ENCODE data around the gene RETREG2.
"Not testable (repeated sequence)": the region's sequence is repeated elsewhere in the genome, so short reads cannot be mapped to it uniquely, and the experiment has no call there.

The RETREG2 gene

DNA sequence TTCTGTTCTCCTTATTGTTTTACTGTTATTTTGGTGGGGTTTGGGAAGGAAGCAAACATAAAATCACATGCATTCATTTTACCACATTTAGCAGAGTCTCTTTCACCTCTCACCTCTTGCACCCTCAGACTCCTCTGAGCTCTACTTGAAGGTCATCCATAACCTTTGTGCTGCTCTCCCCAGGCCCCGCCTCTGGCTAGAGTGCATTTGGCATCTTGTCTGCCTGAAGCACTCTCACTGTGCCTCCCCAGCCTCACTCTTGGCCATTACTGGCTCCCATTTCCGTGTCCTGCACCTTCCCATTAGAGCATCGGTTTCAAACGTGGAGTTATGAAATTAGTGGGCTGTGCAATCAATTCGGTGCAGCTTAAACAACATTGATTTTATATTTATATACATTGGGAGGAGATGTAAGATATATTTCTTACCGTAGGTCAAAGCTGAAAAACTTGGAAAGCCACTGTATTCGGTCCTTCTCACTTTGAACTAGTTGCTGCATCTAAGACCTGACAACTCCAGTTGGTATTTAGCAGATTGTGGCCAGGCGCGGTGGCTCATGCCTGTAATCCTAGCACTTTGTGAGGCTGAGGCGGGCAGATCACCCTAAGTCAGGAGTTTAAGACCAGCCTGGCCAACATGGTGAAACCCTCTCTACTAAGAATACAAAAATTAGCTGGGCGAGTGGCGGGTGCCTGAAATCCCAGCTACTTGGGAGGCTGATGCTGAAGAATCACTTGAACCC is 21.6 kb downstream of the RETREG2 start:
- no peak for DNase-seq

DNA sequence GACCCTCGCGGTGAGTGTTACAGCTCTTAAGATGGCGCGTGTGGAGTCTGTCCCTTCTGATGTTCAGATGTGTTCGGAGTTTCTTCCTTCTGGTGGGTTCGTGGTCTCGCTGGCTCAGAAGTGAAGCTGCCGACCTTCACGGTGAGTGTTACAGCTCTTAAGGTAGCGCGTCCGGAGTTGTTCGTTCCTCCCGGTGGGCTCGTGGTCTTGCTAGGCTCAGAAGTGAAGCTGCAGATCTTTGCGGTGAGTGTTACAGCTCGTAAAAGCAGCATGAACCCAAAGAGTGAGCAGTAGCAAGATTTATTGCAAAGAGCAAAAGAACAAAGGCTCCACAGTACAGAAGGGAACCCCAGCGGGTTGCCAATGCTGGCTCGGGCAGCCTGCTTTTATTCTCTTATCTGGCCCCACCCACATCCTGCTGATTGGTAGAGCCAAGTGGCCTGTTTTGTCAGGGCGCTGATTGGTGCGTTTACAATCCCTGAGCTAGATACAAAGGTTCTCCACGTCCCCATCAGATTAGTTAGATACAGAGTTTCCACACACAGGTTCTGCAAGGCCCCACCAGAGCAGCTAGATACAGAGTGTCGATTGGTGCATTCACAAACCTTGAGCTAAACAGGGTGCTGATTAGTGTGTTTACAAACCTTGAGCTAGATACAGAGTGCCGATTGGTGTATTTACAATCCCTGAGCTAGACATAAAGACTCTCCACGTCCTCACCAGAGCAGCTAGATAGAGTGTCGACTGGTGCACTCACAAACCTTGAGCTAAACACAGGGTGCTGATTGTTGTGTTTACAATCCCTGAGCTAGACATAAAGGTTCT is 22.6 kb downstream of the RETREG2 start:
- DNase-seq = not testable (repeated sequence)

DNA sequence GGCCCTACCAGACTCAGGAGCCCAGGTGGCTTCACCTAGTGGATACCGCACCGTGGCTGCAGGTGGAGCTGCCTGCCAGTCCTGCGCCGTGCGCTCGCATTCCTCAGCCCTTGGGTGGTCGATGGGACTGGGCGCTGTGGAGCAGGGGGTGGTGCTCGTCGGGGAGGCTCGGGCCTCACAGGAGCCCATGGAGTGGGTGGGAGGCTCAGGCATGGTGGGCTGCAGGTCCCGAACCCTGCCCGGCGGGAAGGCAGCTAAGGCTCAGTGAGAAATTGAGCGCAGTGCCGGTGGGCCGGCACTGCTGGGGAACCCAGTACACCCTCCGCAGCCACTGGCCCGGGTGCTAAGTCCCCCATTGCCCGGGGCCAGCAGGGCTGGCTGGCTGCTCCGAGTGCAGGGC is 23.3 kb downstream of the RETREG2 start:
- not testable (repeated sequence) for DNase-seq

DNA sequence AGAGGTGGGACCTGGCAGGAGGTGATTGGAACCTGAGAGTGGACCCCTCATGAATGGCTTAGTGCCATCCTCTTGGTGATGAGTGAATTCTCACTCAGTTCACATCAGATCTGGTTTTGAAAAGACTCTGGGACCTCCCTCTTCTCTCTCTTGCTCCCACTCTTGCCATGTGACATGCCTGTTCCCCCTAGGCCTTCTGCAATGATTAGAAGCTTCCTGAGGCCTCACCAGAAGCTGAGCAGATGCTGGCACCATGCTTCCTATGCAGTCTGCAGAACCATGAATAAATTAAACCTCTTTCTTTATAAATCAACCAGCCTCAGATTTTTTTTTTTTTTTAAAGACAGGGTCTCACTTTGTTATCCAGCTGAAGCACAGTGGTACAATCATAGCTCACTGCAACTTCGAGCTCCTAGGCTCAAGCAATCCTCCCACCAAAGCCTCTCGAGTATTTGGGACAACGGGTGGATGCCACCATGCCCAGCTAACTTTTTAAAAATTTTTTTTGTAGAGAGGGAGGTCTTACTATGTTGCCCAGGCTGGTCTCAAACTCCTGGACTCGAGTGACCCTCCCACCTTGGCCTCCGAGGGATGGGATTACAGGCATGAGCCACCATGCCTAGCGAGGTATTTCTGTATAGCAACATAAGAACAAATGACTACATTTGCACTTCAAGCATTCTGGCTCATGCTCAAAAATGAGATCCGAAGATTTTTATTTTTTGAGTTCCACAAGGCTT is 26.5 kb downstream of the RETREG2 start:
- DNase-seq = no peak

DNA sequence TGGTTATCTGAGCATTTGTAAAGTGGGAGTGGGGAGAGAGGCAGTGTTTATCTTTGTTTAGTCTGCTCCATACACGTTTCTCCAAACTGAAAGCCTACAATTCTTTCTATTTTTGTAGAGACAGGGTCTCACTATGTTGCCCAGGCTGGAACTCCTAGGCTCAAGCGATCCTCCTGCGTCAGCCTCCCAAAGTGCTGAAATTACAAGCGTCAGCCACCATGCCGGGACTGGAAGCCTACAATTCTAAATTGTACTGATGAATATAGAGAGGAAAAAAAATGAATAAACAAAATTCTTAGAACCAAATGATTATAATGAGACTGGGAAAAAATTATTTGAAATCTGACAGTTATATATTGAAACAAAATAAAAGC is 27.1 kb downstream of the RETREG2 start:
- DNase-seq = no peak

DNA sequence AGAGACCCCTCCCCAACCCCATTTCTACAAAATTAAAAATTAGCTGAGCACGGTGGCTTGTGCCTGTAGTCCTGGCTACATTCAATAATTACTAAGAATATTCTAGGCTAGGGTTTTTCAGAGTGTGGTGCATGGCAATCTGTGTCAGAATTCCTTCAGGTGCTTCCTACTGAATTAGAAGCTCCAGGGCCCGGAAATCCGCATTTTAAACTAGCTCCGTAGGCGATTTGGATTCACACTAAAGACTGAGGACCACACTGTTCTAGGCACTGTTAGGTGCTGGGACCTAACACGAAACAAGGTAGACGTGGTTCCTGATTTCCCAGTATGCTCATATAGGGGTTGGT is 27.9 kb downstream of the RETREG2 start:
- no peak for DNase-seq

DNA sequence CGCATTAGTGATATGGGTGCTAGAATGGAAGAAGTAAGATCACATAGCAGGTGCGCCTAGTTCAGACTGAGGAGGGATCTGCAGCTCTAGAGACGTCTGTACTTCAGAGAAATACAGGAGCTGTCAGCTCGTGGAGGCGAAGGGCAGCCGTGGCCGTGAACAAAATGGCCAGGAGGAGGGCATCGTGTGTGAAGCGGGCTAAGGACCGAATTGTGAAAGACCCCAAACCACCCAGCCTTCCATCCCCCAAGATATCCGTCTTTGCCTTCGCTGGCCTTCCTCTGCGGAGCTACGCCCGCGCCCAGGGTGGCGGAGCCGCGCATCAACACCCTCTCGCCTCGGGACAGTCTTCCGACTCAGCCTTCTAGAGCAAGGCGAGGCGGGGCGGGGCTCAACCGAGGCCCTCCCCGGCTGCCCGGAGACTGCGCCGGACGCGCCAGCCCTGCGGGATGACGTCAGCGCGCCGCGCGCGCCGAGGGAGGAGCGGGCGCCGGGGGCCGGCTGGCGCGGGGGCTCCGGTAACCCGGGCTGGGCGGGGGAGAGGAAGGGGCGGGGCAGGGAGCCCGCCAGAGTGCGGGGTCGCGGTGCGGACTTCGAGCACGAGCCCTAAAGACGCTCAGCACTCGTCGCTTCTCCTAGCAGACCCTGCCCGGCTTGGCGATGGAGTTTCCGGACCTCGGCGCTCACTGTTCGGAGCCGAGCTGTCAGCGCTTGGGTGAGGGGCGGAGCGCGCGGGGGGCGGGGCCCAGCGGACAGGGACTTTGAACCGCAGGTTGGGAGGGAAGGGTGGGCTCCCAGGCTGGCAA is 28.5 kb downstream of the RETREG2 start, which contains the start of gene ZFAND2B:
Gene ZFAND2B, plus strand, starts transcription at position 455 of the 806 bp plus-strand sequence. Its CDS starts 206 bp downstream, at position 661.
- peak; percentile 91 to 92 for DNase-seq

DNA sequence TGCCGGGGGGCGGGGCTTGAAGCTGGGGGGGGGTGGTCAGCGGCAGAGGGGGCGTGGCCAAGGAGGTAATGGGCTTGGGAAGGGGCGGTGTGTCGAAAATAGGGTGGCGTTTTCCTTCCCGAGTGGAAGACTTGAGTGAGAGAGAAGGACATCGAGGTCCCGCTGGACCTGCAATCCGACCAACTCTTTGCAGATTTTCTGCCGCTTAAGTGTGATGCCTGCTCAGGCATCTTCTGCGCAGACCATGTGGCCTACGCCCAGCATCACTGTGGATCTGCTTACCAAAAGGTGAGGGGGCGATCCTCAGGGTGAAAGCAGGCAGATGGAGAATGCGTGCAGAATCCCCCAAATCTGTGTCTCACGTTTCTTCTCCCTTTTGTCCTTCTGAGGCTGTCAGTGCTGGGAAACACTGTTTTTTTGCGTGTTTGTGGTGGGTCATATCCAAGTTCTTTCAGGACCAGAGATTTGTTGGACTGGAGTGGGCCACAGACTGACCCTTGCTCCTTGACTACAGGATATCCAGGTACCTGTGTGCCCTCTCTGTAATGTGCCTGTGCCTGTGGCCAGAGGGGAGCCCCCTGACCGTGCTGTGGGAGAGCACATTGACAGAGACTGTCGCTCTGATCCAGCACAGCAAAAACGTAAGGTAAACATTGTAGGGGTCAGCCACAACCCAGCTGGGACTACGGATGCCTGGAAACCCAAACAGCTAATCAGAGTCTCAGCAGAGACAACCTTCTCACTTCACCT is 29.2 kb downstream of the RETREG2 start:
- DNase-seq = no peak

DNA sequence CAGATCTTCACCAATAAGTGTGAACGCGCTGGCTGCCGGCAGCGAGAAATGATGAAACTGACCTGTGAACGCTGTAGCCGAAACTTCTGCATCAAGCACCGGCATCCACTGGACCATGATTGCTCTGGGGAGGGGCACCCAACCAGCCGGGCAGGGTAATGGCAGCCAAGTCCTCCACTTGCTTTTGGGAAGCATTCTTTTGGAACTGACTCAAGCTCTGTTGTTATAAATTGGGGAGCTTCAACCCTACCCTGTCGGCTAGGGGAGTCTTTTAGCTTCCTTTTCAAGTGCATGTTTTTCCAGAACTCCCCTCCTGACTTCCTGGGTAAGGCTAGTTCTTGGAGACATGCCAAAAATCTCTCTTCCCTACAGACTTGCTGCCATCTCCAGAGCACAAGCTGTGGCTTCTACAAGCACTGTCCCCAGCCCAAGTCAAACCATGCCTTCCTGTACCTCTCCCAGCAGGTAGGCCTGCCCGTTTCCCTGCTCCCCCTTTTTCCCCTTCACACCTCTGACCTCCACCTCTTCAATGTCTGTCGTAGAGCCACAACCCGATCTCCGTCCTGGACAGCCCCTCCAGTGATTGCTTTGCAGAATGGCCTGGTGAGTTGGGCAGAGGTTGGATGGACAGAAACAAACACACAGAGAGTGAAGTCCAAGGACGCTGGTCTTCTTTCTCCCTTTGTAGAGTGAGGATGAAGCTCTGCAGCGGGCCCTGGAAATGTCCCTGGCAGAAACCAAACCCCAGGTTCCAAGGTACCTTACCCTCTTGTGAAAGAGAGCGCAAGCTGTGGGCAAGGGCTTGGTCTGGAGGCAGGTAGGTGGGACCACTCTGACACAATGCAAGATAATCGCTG is 30.0 kb downstream of the RETREG2 start:
- DNase-seq = peak; percentile 14 to 19

DNA sequence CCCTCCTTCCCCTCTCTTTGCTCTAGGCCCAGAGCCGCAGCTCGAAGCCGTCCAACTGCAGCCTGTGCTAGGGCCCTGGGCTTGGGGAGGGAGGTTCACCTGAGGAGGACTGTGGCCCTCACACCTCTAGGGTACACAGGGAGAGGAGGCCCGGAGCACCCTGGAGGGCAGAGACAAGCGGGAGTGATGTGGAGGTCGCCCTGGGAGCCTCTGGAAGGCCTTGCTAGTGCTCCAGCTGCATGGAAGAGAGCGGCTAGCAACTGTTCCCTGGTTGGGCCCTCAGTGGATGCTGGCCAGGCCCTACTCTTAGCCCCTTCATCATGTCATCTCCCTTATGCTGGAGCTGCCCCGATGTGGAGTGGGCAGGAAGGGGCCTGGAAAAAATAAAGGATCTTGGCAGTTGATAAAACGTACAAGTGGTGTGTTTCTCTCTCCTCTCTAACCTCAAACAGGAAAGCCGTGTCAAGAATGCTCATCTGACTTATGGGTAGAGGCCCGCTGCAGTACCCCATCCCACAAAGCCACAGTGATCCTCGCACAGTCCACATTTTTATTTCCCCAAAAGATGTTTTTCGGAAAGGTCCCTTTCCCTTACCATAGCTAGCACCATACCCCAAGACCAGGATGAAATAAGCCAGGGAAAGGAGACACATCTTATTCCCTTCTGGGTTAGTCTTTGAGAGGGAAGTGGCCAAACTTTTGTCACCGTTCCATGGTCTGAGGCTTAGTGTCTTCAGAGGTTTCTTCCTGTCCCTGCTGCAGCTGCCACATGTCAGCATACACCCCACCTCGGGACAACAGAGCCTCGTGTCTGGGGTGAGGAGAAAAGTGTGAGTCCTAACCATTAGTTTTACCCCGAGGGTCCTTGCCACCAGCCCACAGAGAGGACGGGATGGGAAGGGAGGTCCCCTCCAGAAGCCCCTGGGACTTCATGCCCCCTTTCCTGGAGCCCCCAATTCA is 31.4 kb downstream of the RETREG2 start:
- no peak for DNase-seq

DNA sequence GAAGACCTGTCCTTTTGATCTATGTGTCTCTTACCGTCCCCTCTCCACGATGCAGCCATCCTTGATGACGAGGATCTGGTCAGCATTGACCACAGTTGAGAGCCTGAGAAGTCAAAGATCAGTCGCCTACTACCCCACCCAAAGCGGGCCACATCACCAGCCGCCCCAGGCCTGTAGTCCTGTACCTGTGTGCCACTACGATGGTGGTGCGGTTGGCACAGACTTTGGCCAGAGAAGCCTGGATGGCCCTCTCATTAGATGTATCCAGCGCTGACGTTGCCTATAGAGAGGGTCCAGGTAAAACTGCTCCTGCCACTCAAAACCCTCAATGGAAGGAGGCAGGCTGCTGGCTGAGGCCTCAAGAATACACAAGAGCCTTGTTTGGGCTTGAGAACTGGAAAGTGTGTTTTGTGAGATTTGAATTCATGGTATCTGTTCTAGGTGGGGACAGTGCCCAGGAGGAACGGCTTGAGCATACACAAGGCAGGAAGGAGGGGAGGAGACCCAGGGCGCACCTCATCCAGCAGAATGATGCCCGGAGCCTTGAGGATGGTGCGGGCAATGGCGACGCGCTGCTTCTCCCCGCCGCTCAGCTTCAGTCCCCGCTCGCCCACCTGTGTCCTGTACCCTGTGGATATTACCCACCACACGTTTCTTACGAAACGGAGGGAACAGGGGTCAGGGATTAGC is 32.3 kb downstream of the RETREG2 start:
- no peak for DNase-seq

DNA sequence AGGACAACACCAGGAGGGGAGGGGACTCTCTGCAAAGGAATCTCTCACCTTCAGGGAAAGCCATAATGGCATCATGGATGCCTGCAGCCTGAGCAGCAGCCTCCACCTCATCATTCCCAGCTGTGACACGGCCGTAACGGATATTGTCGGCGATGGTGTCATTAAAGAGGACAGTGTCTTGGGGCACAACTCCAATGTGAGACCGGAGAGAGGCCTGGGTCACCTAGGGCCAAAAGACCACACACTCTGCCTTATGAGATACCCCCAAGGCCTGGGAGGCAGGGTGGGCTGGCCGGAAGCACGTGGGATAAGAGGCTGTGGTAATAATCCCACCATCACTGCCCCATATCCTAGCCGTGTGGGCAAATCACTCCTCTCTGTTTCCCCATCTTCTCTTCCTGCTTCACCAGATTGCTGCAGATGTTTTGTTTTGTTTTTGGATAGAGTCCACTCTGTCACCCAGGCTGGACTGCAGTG is 32.8 kb downstream of the RETREG2 start:
- DNase-seq = no peak

DNA sequence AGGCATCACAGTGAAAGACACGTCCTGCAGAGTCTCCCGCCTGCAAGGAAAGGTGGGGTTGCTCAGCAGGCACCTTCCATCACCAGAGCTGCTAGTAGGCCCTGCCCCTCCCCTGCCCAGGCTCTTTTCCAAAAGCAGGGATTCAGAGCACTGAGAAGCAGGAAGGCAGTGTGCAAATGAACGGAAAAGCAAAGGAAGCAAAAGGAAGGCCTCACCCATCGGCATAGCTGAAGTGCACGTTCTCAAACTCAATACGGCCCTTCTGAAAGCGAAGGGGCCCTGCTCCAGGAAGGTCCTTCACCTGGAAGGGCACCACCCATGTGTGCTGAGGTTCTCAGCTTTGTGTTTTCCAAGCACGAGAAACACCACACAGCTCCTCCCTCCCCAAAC is 34.9 kb downstream of the RETREG2 start:
- no peak for DNase-seq

DNA sequence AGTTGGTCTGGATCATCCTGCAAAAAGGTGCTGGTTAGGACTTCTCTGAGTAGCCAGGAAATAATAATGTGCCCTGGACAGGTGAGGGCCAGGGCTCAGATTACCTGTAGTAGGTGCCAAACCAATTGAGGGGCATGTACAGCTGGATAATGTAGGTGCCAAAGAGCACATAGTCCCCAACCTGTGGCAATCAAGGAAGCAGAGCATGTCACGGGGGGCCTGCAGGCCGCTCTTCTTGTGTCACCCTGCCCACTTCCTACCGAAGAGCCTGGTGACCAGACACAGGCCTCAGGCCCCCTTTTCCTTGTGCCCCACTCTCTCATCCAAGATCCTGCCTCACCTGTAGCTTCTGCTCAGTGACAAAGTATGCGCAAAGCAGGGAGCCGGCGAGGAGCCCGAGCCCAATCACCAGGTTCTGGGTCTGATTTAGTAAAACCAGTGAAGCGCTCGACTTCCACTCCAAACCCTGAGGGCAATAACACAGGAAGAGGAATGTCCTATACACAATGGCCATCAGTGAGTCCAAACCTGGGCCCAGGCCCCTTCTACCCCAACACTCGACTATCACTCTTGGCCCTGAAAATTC is 35.5 kb downstream of the RETREG2 start:
- no peak for DNase-seq

DNA sequence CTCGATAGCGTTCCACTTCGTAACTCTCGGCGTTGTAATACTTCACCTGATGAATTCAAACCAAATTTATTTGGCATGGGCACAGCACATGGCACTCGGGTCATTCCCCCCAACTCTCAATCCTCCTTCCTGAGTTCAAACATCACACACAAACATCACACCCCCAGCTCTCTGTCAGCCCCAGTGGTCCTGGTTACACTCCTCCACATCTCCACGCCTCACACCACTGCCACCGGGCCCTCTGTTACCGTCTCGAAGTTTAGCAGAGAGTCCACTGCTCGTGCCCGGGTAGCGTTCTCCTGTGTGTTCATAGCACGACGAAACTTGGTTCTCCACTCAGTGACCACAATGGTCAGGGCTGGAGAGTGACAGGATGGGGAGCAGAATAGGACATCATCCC is 36.1 kb downstream of the RETREG2 start:
- no peak for DNase-seq

DNA sequence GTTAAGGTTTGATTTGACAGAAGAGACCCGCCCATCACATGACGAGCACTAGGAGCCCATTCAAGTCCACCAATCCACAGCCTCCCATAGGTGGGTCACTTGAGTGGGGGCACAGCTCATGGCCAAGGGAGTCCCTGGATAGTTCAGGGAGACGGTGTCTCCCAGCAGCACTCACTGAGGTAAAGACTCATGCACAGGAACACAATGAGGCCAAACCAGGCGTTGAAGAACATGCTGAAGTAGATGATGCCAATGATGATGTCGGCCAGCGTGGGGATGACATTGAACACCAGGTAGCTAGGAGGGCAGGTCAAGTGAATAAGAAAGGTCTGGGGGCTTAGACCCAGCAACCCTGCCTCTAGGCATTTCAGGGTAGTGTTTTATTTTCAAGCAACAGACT is 36.7 kb downstream of the RETREG2 start:
- no peak for DNase-seq

DNA sequence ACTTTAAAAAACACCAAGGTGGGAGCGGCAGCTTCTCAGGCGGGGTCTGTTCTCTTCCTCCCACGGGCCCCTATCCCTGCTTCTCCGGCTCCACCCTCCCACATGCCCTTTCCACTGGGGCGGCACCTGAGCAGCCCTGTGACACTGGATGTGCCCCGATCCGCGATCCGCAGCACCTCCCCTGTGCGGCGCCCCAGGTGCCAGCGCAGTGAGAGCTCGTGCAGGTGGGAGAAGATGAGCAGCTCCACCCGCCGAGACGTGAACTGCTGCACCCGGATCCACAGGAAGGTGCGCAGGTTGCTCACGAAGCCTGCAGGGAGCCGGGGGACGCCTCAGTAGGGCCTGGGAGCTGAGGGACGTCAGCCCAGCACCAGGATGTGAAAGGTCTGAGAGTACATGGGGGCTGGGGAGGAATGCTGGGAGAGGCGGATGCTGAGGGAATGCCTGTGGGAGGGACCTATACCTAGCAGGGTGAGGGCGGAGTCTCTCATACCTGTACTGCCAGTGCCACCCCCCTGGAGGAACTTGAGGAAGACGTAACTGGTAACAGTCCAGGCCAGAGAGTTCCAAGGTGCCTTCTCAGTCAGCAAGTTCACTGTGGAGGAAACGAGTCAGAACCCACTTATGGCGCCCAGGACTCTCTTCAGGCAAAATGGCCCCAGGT is 37.9 kb downstream of the RETREG2 start:
- no peak for DNase-seq

DNA sequence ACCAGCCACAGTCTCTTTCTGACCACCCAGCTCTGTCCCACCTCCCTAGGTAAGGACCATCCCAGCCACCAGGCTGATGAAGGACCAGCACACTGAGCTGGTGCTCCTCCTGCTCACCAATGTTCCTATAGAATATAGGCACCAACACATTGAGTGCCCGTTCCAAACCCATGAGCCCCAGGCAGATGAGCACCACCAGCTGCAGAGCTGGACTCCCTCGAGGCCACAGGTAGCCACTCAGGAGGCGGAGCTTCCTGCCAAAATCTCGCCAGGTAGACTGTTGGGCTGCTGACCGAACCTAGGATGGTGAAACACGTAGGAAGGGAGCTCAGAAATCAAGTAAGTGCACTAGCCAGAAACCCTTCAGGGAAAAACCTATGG is 38.5 kb downstream of the RETREG2 start:
- DNase-seq = no peak

Measured in NCI-H2081 (cell line).